ENCODE results near the gene NSUN6. TPM values are rescaled to one million over a fixed set of nuclear protein-coding genes. Genes with fewer than 3 reads are reported as not detected.
"Not testable (repeated sequence)": the region's sequence is repeated elsewhere in the genome, so short reads cannot be mapped to it uniquely, and the experiment has no call there.

The NSUN6 gene
- total RNA-seq, 1 donor: 4.7 TPM

- Histone ChIP-seq H4K20me1 (ENCODE audit: insufficient read depth, low read length) (no peaks in the 10 kb centered on the region), H3K9me3 (ENCODE audit: low read depth, low read length) (no peaks in the 10 kb centered on the region), H3K4me3 (ENCODE audit: insufficient read depth, low read length) (no peak overlapping the region), H2AFZ (ENCODE audit: low read length) (no peak overlapping the region), H3K27ac (ENCODE audit: low read depth, low read length) (no peak overlapping the region), H3K4me2 (ENCODE audit: insufficient read depth, low read length) (no peak overlapping the region), H3K27me3 (ENCODE audit: insufficient read depth, low read length) (no peaks in the 10 kb centered on the region), H3K4me1 (ENCODE audit: insufficient read depth, low read length) (peaks cover 13% of the 10 kb centered on the region), H3K79me2 (ENCODE audit: insufficient read depth, low read length) (peaks cover 23% of the 10 kb centered on the region), H3K36me3 (ENCODE audit: insufficient read depth, low read length) (no peaks in the 10 kb centered on the region)
- no peak for TF ChIP-seq CTCF (IDR thresholded peaks at IDR 0.05; ENCODE audit: extremely low read depth, low read depth, low read length)
- DNase-seq (ENCODE audit: insufficient read length, low spot score, missing footprints): no peak
Measured at GRCh38 chr10:18647945-18648344, 3.4 kb downstream of the NSUN6 start.

GRCh38 chr10:18647151-18647550, 4.2 kb downstream of the NSUN6 start:
- Histone ChIP-seq H3K36me3 (ENCODE audit: insufficient read depth, low read length) (no peaks in the 10 kb centered on the region), H3K27me3 (ENCODE audit: insufficient read depth, low read length) (no peaks in the 10 kb centered on the region), H3K9me3 (ENCODE audit: low read depth, low read length) (no peaks in the 10 kb centered on the region), H3K79me2 (ENCODE audit: insufficient read depth, low read length) (peaks cover 23% of the 10 kb centered on the region), H4K20me1 (ENCODE audit: insufficient read depth, low read length) (no peaks in the 10 kb centered on the region), H3K27ac (ENCODE audit: low read depth, low read length) (no peak overlapping the region), H3K4me1 (ENCODE audit: insufficient read depth, low read length) (peaks cover 12% of the 10 kb centered on the region), H3K4me2 (ENCODE audit: insufficient read depth, low read length) (no peak overlapping the region), H2AFZ (ENCODE audit: low read length) (no peak overlapping the region), H3K4me3 (ENCODE audit: insufficient read depth, low read length) (no peak overlapping the region)
- TF ChIP-seq CTCF (IDR thresholded peaks at IDR 0.05; ENCODE audit: extremely low read depth, low read depth, low read length): no peak
- DNase-seq (ENCODE audit: insufficient read length, low spot score, missing footprints): no peak

GRCh38 chr10:18639719-18640118, 11.7 kb downstream of the NSUN6 start:
- H3K9me3 ChIP-seq (ENCODE audit: low read depth, low read length); H3K36me3 ChIP-seq (ENCODE audit: insufficient read depth, low read length); H3K27ac ChIP-seq (ENCODE audit: low read depth, low read length); H2AFZ ChIP-seq (ENCODE audit: low read length); H3K4me3 ChIP-seq (ENCODE audit: insufficient read depth, low read length); H4K20me1 ChIP-seq (ENCODE audit: insufficient read depth, low read length); H3K4me2 ChIP-seq (ENCODE audit: insufficient read depth, low read length); H3K27me3 ChIP-seq (ENCODE audit: insufficient read depth, low read length); H3K79me2 ChIP-seq (ENCODE audit: insufficient read depth, low read length); H3K4me1 ChIP-seq (ENCODE audit: insufficient read depth, low read length); DNase-seq (ENCODE audit: insufficient read length, low spot score, missing footprints): not testable (repeated sequence)

- H3K9me3 ChIP-seq (ENCODE audit: low read depth, low read length); H4K20me1 ChIP-seq (ENCODE audit: insufficient read depth, low read length); H3K79me2 ChIP-seq (ENCODE audit: insufficient read depth, low read length); H3K27ac ChIP-seq (ENCODE audit: low read depth, low read length); H2AFZ ChIP-seq (ENCODE audit: low read length); DNase-seq (ENCODE audit: insufficient read length, low spot score, missing footprints); H3K36me3 ChIP-seq (ENCODE audit: insufficient read depth, low read length); H3K27me3 ChIP-seq (ENCODE audit: insufficient read depth, low read length); H3K4me1 ChIP-seq (ENCODE audit: insufficient read depth, low read length); H3K4me2 ChIP-seq (ENCODE audit: insufficient read depth, low read length); H3K4me3 ChIP-seq (ENCODE audit: insufficient read depth, low read length): not testable (repeated sequence)
Measured at GRCh38 chr10:18637400-18637799, 14.0 kb downstream of the NSUN6 start.

- Histone ChIP-seq H3K4me2 (ENCODE audit: insufficient read depth, low read length) (no peak overlapping the region), H3K4me3 (ENCODE audit: insufficient read depth, low read length) (no peak overlapping the region), H2AFZ (ENCODE audit: low read length) (no peak overlapping the region), H3K27me3 (ENCODE audit: insufficient read depth, low read length) (no peaks in the 10 kb centered on the region), H3K9me3 (ENCODE audit: low read depth, low read length) (no peaks in the 10 kb centered on the region), H3K79me2 (ENCODE audit: insufficient read depth, low read length) (no peaks in the 10 kb centered on the region), H3K36me3 (ENCODE audit: insufficient read depth, low read length) (no peaks in the 10 kb centered on the region), H3K27ac (ENCODE audit: low read depth, low read length) (no peak overlapping the region), H4K20me1 (ENCODE audit: insufficient read depth, low read length) (no peaks in the 10 kb centered on the region), H3K4me1 (ENCODE audit: insufficient read depth, low read length) (no peaks in the 10 kb centered on the region)
- no peak for DNase-seq (ENCODE audit: insufficient read length, low spot score, missing footprints)
- TF ChIP-seq CTCF (IDR thresholded peaks at IDR 0.05; ENCODE audit: extremely low read depth, low read depth, low read length): no peak
Measured at GRCh38 chr10:18635995-18636394, 15.4 kb downstream of the NSUN6 start.

DNA sequence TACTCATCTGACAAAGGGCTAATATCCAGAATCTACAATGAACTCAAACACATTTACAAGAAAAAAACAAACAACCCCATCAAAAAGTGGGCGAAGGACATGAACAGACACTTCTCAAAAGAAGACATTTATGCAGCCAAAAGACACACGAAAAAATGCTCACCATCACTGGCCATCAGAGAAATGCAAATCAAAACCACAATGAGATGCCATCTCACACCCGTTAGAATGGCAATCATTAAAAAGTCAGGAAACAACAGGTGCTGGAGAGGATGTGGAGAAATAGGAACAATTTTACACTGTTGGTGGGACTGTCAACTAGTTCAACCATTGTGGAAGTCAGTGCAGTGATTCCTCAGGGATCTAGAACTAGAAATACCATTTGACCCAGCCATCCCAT, 18.9 kb downstream of the NSUN6 start:
- H3K4me3 ChIP-seq (ENCODE audit: insufficient read depth, low read length); H3K27me3 ChIP-seq (ENCODE audit: insufficient read depth, low read length); H3K27ac ChIP-seq (ENCODE audit: low read depth, low read length); DNase-seq (ENCODE audit: insufficient read length, low spot score, missing footprints); H4K20me1 ChIP-seq (ENCODE audit: insufficient read depth, low read length); H3K4me1 ChIP-seq (ENCODE audit: insufficient read depth, low read length); H3K9me3 ChIP-seq (ENCODE audit: low read depth, low read length); H3K36me3 ChIP-seq (ENCODE audit: insufficient read depth, low read length); H3K4me2 ChIP-seq (ENCODE audit: insufficient read depth, low read length); H3K79me2 ChIP-seq (ENCODE audit: insufficient read depth, low read length); H2AFZ ChIP-seq (ENCODE audit: low read length): not testable (repeated sequence)

DNA sequence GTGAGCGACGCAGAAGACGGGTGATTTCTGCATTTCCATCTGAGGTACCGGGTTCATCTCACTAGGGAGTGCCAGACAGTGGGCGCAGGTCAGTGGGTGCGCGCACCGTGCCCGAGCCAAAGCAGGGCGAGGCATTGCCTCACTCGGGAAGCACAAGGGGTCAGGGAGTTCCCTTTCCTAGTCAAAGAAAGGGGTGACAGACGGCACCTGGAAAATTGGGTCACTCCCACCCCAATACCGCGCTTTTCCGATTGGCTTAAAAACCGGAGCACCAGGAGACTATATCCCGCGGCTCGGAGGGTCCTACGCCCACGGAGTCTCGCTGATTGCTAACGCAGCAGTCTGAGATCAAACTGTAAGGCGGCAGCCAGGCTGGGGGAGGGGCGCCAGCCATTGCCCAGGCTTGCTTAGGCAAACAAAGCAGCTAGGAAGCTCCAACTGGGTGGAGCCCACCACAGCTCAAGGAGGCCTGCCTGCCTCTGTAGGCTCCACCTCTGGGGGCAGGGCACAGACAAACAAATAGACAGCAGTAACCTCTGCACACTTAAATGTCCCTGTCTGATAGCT, 23.9 kb downstream of the NSUN6 start:
- not testable (repeated sequence) for H3K27me3 ChIP-seq (ENCODE audit: insufficient read depth, low read length); H3K79me2 ChIP-seq (ENCODE audit: insufficient read depth, low read length); H3K36me3 ChIP-seq (ENCODE audit: insufficient read depth, low read length); H3K9me3 ChIP-seq (ENCODE audit: low read depth, low read length); DNase-seq (ENCODE audit: insufficient read length, low spot score, missing footprints); H4K20me1 ChIP-seq (ENCODE audit: insufficient read depth, low read length); H3K4me1 ChIP-seq (ENCODE audit: insufficient read depth, low read length)
- peak overlapping the region; percentile 78 for H3K4me2 ChIP-seq (ENCODE audit: insufficient read depth, low read length)
- peak overlapping the region; percentile 68 for H3K27ac ChIP-seq (ENCODE audit: low read depth, low read length)
- H3K4me3 ChIP-seq (ENCODE audit: insufficient read depth, low read length): peak overlapping the region; percentile 78
- peak overlapping the region; percentile 95 for H2AFZ ChIP-seq (ENCODE audit: low read length)

Measured in osteoblast (primary cell).